LNCAP (cell line): ENCODE results near the gene TACC2.

ENCODE experiments used
- CTCF ChIP-seq: fragments of 450-650 bp; IDR thresholded peaks from 2 replicates; pipeline ENCODE4 v1.5.1; 2017; ENCODE audit warnings: mild to moderate bottlenecking

The TACC2 gene

GRCh38 chr10:122264931-122265330, 276.0 kb downstream of the TACC2 start:
- TF ChIP-seq CTCF = no peak

- TF ChIP-seq CTCF = no peak
Observed at GRCh38 chr10:122265896-122266295, 276.9 kb downstream of the TACC2 start.

GRCh38 chr10:122267849-122268737, 279.1 kb downstream of the TACC2 start:
- peak; percentile 98 for TF ChIP-seq CTCF

DNA sequence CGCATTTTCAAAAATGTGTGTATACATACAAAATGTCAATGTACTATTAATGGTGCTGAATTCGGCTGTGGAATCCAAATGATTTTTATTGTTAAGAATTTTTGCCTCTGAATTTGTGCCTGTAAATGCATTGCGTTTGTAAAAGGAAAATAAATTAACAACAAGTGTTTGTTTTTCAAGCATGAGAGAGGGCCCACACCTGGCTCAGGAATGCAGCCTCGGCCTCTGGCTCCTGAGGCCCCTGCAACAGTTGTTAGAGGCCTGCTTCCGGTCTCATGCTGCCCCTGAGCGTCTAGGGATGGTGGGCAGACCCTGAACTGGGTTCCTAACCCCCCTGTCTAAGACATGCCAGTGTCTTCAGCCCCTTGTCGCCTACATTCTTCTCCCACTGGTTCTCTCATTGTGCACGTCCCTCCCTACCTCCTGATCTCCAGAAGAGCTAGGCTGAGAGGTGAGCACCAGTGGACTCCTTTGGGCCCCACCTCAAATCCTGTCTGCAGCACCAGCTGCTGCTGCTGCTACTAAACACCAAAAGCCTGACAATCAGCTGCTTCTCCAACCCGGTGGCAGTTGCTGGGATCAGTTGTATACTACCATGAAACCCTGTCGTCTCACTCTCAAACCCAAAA, 280.2 kb downstream of the TACC2 start:
- TF ChIP-seq CTCF = no peak

DNA sequence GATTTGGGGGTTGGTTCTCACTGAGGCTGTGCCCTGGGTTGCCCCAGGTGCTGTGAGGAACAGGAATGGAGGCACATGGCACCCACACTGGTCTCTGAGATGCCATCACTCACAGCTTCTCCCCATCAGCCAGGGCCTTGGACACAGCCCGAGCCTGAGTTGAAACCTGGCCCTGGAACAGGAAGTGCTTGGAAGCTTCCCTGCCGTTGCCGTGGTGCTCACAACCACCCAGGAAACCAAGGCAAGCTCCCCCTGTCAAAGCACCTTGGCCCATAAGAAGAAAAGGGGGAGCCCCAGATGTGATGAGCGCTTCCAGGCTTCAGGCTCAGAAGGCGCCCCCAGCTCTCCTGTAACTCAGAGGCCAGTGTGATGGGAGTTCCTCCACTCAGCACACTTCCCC, 282.1 kb downstream of the TACC2 start, which contains the start of gene BTBD16:
Gene BTBD16 (plus strand): TSS at position 221 of the 400 bp plus-strand sequence. CDS start 3,786 bp downstream, outside the sequence.
- no peak for TF ChIP-seq CTCF

GRCh38 chr10:122273966-122274545, 285.1 kb downstream of the TACC2 start:
- TF ChIP-seq CTCF = no peak

- no peak for TF ChIP-seq CTCF
Observed at GRCh38 chr10:122276611-122277208, 287.7 kb downstream of the TACC2 start.
